ENCODE results near the gene CDK10. TPM values are rescaled to one million over a fixed set of nuclear protein-coding genes. Genes with fewer than 3 reads are reported as not detected.
"Not testable (repeated sequence)": the region's sequence is repeated elsewhere in the genome, so short reads cannot be mapped to it uniquely, and the experiment has no call there.

CDK10 gene
- total RNA-seq, 1 donor from 2014 or later: 122 TPM

GRCh38 chr16:89695875-89696669 lies 9.6 kb downstream of the CDK10 start:
- no peak for DNase-seq (ENCODE audit: low spot score in 2 of 2, unreplicated experiment in 2 of 2)
- H3K36me3 Mint-ChIP-seq: peaks cover 6% of the 10 kb centered on the region
- peaks cover 2% of the 10 kb centered on the region for H3K4me1 Mint-ChIP-seq
- no peaks in the 10 kb centered on the region for H3K9me3 Mint-ChIP-seq
- TF ChIP-seq CTCF (IDR thresholded peaks at IDR 0.05; ENCODE audit: unreplicated experiment): no peak
- no peaks in the 10 kb centered on the region for H3K27me3 Mint-ChIP-seq (ENCODE audit: low read depth)
- no peak overlapping the region for H3K4me3 Mint-ChIP-seq
- H3K27ac Mint-ChIP-seq: no peak overlapping the region

GRCh38 chr16:89696670-89697128 lies 10.2 kb downstream of the CDK10 start:
- no peak for DNase-seq (ENCODE audit: low spot score in 2 of 2, unreplicated experiment in 2 of 2)
- Mint-ChIP-seq H3K4me3 (no peak overlapping the region), H3K27ac (no peak overlapping the region)

GRCh38 chr16:89697161-89697615 lies 10.7 kb downstream of the CDK10 start:
- no peak for DNase-seq (ENCODE audit: low spot score in 2 of 2, unreplicated experiment in 2 of 2)
- H3K36me3 Mint-ChIP-seq: peaks cover 6% of the 10 kb centered on the region
- peaks cover 2% of the 10 kb centered on the region for H3K4me1 Mint-ChIP-seq
- TF ChIP-seq CTCF (IDR thresholded peaks at IDR 0.05; ENCODE audit: unreplicated experiment): no peak
- no peaks in the 10 kb centered on the region for H3K9me3 Mint-ChIP-seq
- H3K4me3 Mint-ChIP-seq: no peak overlapping the region
- H3K27ac Mint-ChIP-seq: no peak overlapping the region
- H3K27me3 Mint-ChIP-seq (ENCODE audit: low read depth): peaks cover 1% of the 10 kb centered on the region

More at GRCh38 chr16:89696670-89697128, 10.2 kb downstream of the CDK10 start:
- Mint-ChIP-seq H3K36me3 (peaks cover 6% of the 10 kb centered on the region), H3K27me3 (ENCODE audit: low read depth) (no peaks in the 10 kb centered on the region), H3K4me1 (peaks cover 2% of the 10 kb centered on the region), H3K9me3 (no peaks in the 10 kb centered on the region)
- TF ChIP-seq CTCF (IDR thresholded peaks at IDR 0.05; ENCODE audit: unreplicated experiment): no peak

- TF ChIP-seq CTCF (IDR thresholded peaks at IDR 0.05; ENCODE audit: unreplicated experiment): no peak
- no peaks in the 10 kb centered on the region for H3K9me3 Mint-ChIP-seq
- H3K27ac Mint-ChIP-seq: no peak overlapping the region
- H3K27me3 Mint-ChIP-seq (ENCODE audit: low read depth): peaks cover 7% of the 10 kb centered on the region
- H3K4me1 Mint-ChIP-seq: peaks cover 2% of the 10 kb centered on the region
- peaks cover 6% of the 10 kb centered on the region for H3K36me3 Mint-ChIP-seq
- DNase-seq (ENCODE audit: low spot score in 2 of 2, unreplicated experiment in 2 of 2): no peak
- no peak overlapping the region for H3K4me3 Mint-ChIP-seq
These were observed 11.3 kb downstream of the CDK10 start for GRCh38 chr16:89697616-89698331.

GRCh38 chr16:89698717-89699116 lies 12.2 kb downstream of the CDK10 start:
- not testable (repeated sequence) for H3K9me3 Mint-ChIP-seq; DNase-seq (ENCODE audit: low spot score in 2 of 2, unreplicated experiment in 2 of 2); H3K4me1 Mint-ChIP-seq; H3K27ac Mint-ChIP-seq; H3K4me3 Mint-ChIP-seq; H3K27me3 Mint-ChIP-seq (ENCODE audit: low read depth); H3K36me3 Mint-ChIP-seq

GRCh38 chr16:89699629-89700099 lies 13.2 kb downstream of the CDK10 start:
- Mint-ChIP-seq H3K27ac (peak overlapping the region; percentile 53), H3K4me3 (peak overlapping the region; percentile 57)
- H3K4me1 Mint-ChIP-seq; H3K27me3 Mint-ChIP-seq (ENCODE audit: low read depth); DNase-seq (ENCODE audit: low spot score in 2 of 2, unreplicated experiment in 2 of 2); H3K36me3 Mint-ChIP-seq; H3K9me3 Mint-ChIP-seq: not testable (repeated sequence)
